ENCODE data around the gene MAPK1IP1L. TPM values are rescaled to one million over a fixed set of nuclear protein-coding genes. Genes with fewer than 3 reads are reported as not detected.

Gene MAPK1IP1L
- total RNA-seq, 6 experiments from 2014 or later, result 114 to 150 (median 126) TPM

GRCh38 chr14:55114720-55115119, 63.3 kb downstream of the MAPK1IP1L start:
- TF ChIP-seq, protein P1, sequence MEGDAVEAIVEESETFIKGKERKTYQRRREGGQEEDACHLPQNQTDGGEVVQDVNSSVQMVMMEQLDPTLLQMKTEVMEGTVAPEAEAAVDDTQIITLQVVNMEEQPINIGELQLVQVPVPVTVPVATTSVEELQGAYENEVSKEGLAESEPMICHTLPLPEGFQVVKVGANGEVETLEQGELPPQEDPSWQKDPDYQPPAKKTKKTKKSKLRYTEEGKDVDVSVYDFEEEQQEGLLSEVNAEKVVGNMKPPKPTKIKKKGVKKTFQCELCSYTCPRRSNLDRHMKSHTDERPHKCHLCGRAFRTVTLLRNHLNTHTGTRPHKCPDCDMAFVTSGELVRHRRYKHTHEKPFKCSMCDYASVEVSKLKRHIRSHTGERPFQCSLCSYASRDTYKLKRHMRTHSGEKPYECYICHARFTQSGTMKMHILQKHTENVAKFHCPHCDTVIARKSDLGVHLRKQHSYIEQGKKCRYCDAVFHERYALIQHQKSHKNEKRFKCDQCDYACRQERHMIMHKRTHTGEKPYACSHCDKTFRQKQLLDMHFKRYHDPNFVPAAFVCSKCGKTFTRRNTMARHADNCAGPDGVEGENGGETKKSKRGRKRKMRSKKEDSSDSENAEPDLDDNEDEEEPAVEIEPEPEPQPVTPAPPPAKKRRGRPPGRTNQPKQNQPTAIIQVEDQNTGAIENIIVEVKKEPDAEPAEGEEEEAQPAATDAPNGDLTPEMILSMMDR (IDR thresholded peaks at IDR 0.05), result no peak
- no peak for DNase-seq
- peaks cover 2% of the 10 kb centered on the region for H3K27me3 Mint-ChIP-seq (ENCODE audit: insufficient read depth)
- no peaks in the 10 kb centered on the region for H3K9me3 Mint-ChIP-seq
- no peaks in the 10 kb centered on the region for H3K36me3 Mint-ChIP-seq (ENCODE audit: low read depth)
- peaks cover 10% of the 10 kb centered on the region; the same call in 1 of the 2 replicates for H3K4me1 Mint-ChIP-seq (ENCODE audit: low read depth)
- no peak overlapping the region for H3K4me3 Mint-ChIP-seq
- no peak overlapping the region for H3K27ac Mint-ChIP-seq

DNA sequence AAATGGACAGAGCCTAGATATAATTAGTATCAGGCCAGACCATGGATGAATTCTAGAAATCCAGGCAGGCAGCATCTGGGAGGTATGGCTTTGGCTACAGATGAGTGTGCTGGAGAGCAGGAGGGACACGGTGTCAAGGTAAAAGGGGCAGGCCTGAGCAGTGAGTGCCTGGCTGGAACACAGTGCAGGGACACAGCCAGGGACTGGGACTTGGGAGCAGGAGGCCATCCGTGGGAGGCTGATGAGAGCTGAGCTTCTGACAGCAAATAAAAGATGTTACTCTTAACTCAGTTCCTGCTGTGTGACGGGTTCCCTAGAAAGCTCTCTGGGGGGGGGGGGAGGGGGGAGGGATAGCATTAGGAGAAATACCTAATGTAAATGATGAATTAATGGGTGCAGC, 64.0 kb downstream of the MAPK1IP1L start:
- TF ChIP-seq, protein P1 (IDR thresholded peaks at IDR 0.05), result no peak
- DNase-seq, result no peak
- H3K4me1 Mint-ChIP-seq (ENCODE audit: low read depth), result peaks cover 10% of the 10 kb centered on the region; the same call in 1 of the 2 replicates
- H3K9me3 Mint-ChIP-seq, result no peaks in the 10 kb centered on the region
- H3K27me3 Mint-ChIP-seq (ENCODE audit: insufficient read depth), result peaks cover 4% of the 10 kb centered on the region
- H3K36me3 Mint-ChIP-seq (ENCODE audit: low read depth), result no peaks in the 10 kb centered on the region
- H3K4me3 Mint-ChIP-seq, result no peak overlapping the region
- H3K27ac Mint-ChIP-seq, result no peak overlapping the region

DNA sequence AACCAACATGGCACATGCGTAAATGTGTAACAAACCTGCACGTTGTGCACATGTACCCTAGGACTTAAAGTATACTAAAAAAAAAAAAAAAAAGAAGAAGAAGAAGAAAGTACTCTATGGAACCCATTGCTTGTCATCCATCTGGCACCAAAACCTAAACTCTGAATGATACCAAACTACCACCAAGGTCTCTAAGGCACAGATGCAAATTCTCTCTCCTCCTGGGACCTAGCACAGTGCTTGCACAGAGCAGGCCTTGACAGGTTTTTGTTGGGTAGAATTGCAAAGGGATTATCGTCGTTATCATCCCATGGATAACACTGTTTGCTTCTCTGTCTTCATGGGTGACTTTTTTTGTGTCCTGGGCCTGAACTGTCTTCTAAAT, 64.4 kb downstream of the MAPK1IP1L start:
- H3K36me3 Mint-ChIP-seq (ENCODE audit: low read depth), result no peaks in the 10 kb centered on the region
- no peak overlapping the region for H3K4me3 Mint-ChIP-seq
- H3K27me3 Mint-ChIP-seq (ENCODE audit: insufficient read depth), result peaks cover 4% of the 10 kb centered on the region
- H3K4me1 Mint-ChIP-seq (ENCODE audit: low read depth), result peaks cover 10% of the 10 kb centered on the region; the same call in 1 of the 2 replicates
- DNase-seq, result no peak
- H3K27ac Mint-ChIP-seq, result no peak overlapping the region
- TF ChIP-seq, protein P1 (IDR thresholded peaks at IDR 0.05), result no peak
- H3K9me3 Mint-ChIP-seq, result no peaks in the 10 kb centered on the region

DNA sequence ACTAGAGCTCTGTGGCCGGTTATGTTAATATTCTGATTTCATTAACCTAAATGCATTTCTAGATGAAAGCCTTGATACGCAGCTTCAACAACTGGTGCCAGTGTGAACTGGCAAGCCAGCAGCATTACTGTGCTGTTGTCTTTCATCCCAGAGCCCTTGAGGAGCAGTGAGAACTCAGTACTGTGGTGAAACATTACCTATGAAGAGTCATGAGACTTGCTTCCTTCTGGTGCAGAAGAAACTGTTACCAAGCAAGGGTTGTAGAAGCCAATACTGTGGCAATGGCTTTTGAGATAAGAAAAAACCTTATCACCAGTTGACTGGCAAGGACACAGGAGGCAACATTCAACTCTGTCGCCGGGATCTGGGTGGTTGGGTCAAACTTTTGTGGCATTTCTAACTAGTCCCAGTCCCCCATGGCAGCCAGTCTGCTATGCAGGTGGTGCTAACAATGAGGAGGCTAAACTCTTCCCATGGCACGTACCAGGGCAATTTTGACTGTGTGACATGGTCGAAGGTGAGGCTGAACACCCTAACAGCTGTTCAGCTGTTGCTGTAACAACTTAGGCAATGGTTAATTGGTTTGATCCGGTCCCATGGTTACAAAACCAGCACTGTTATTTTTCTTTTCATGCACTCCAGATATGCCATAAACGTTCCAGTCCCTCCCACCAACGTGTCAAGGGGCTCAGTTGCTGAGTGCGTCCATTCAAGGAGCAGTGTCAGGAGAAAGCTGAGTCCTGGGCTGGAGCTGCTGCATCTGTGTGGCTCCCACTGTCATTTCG, 65.0 kb downstream of the MAPK1IP1L start:
- H3K4me3 Mint-ChIP-seq, result no peak overlapping the region
- TF ChIP-seq, protein P1 (IDR thresholded peaks at IDR 0.05), result no peak
- DNase-seq, result no peak
- peaks cover 4% of the 10 kb centered on the region for H3K27me3 Mint-ChIP-seq (ENCODE audit: insufficient read depth)
- no peak overlapping the region for H3K27ac Mint-ChIP-seq
- H3K4me1 Mint-ChIP-seq (ENCODE audit: low read depth), result peaks cover 10% of the 10 kb centered on the region; the same call in 1 of the 2 replicates
- H3K9me3 Mint-ChIP-seq, result no peaks in the 10 kb centered on the region
- no peaks in the 10 kb centered on the region for H3K36me3 Mint-ChIP-seq (ENCODE audit: low read depth)

DNA sequence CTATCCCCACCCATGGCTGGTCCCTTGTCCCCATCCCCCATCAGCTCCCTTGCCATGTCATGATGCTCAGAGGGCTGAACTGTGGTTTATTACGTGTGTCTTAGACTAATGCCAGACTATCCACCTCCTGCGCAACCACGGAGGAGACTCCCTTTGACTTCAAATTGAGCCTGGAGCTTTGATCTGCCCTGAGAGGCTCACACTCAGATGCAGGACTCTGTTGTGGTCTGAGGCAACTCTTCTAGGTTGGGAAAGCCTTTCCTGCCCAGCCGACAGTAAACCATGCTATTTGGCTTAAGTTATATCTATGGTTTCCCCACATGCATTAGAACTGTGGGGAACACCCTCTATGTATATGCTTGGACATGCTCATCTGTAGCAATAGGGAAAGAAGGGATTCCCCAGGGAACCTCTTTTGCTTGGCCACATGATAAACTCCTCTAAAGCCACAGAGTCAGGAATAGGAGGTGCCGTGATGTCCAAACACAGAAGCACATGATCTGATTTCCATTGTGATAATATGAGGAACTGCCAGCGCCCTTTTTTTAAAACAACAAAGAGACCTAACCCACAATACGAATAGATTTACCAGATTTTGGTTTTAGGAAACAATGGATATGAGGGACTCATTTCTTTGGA, 66.5 kb downstream of the MAPK1IP1L start:
- TF ChIP-seq, protein P1 (IDR thresholded peaks at IDR 0.05), result no peak
- Mint-ChIP-seq H3K27me3 (ENCODE audit: insufficient read depth) (peaks cover 5% of the 10 kb centered on the region), H3K36me3 (ENCODE audit: low read depth) (no peaks in the 10 kb centered on the region), H3K4me3 (no peak overlapping the region), H3K9me3 (no peaks in the 10 kb centered on the region), H3K4me1 (ENCODE audit: low read depth) (peaks cover 19% of the 10 kb centered on the region), H3K27ac (no peak overlapping the region)
- DNase-seq, result no peak

Measured in HFFc6 (cell line).